Endothelial cell of umbilical vein (primary cell): Measurements from ENCODE around the gene EVA1A. TPM values are rescaled to one million over a fixed set of nuclear protein-coding genes. Genes with fewer than 3 reads are reported as not detected.

Experiments used
- BruUV-seq: library from RNA; stranded (reverse); fragments of 400-500 nt; replicated peaks from 2 replicates; lab custom pipeline; 2021; lab: Mats Ljungman, UMichigan
- CTCF ChIA-PET: fragments of 300-600, 350-600 bp; sonication (Branson Sonifier 250); formaldehyde crosslinking; loops from one replicate; lab custom pipeline; 2021; ENCODE audit warnings: antibody characterized with exemption, inconsistent platforms; lab: Charles Lee
- POLR2A ChIA-PET: fragments of 300-600, 350-600 bp; sonication (Branson Sonifier 250); formaldehyde crosslinking; loops from one replicate; lab custom pipeline; 2021; ENCODE audit warnings: antibody characterized with exemption, inconsistent platforms; lab: Charles Lee
- DNase-seq: peaks from one replicate; pipeline ENCODE4 v3.0.0-alpha.2; 2011; ENCODE audit warnings: low read depth, low spot score
- FAIRE-seq: peaks from 2 replicates; lab custom pipeline; 2011; peaks lifted over from hg19 to GRCh38; lab: Jason Lieb, UNC
- H2AFZ ChIP-seq: 2 replicates; pipeline ENCODE4 v1.6.0; 2012; ENCODE audit warnings: low read depth, low read length, control low read depth, inconsistent platforms
- H3K27ac ChIP-seq: 2 replicates; pipeline ENCODE4 v1.5.1; 2011; ENCODE audit warnings: low read depth, mild to moderate bottlenecking, control low read depth, low read length, moderate library complexity; ENCODE audit not compliant: insufficient read depth
- H3K27me3 ChIP-seq, 2 experiments: 2 replicates each; pipeline versions ENCODE4 v1.6.0 to v1.6.1; 2011; ENCODE audit warnings: low read length in 2 of 2, mixed read lengths in 1 of 2; ENCODE audit not compliant: control insufficient read depth in 2 of 2, insufficient read depth in 2 of 2
- H3K36me3 ChIP-seq, 2 experiments: 2 replicates in 1 of 2; 3 replicates in 1 of 2; pipeline ENCODE4 v1.5.1; 2011; ENCODE audit warnings: low read length in 2 of 2, mild to moderate bottlenecking in 1 of 2, moderate library complexity in 1 of 2; ENCODE audit not compliant: control insufficient read depth in 2 of 2, insufficient read depth in 2 of 2; ENCODE audit errors: extremely low read depth in 1 of 2
- H3K4me1 ChIP-seq: 3 replicates; pipeline ENCODE4 v1.5.1; 2011; ENCODE audit warnings: mild to moderate bottlenecking, low read length; ENCODE audit not compliant: control insufficient read depth, insufficient read depth; ENCODE audit errors: extremely low read depth
- H3K4me2 ChIP-seq: 2 replicates; pipeline ENCODE4 v1.6.1; 2011; ENCODE audit warnings: low read length, control low read depth, mixed read lengths; ENCODE audit not compliant: insufficient read depth
- H3K4me3 ChIP-seq, 3 experiments: fragments of 200-600 bp in 1 of 3; sonication (generic), shearing (Covaris generic) in 1 of 3; replicated peaks in 1 of 3; 2 replicates each; pipeline ENCODE4 v1.5.1; 2011 to 2016; ENCODE audit warnings: control low read depth in 3 of 3, low read length in 3 of 3, mild to moderate bottlenecking in 2 of 3, inconsistent platforms in 1 of 3, low read depth in 1 of 3, moderate library complexity in 1 of 3; ENCODE audit not compliant: insufficient read depth in 1 of 3
- H3K79me2 ChIP-seq: 2 replicates; pipeline ENCODE4 v1.6.0; 2012; ENCODE audit warnings: low read length, inconsistent platforms; ENCODE audit not compliant: control insufficient read depth, insufficient read depth
- H3K9ac ChIP-seq: replicated peaks from 2 replicates; pipeline ENCODE3; 2011; ENCODE audit warnings: low read length, control low read depth; ENCODE audit not compliant: insufficient read depth; ENCODE audit errors: extremely low read depth
- H3K9me1 ChIP-seq: replicated peaks from 3 replicates; pipeline ENCODE4 v1.6.0; 2011; ENCODE audit warnings: mild to moderate bottlenecking, low read length; ENCODE audit not compliant: control insufficient read depth, insufficient read depth; ENCODE audit errors: extremely low read depth
- H3K9me3 ChIP-seq: replicated peaks from 2 replicates; pipeline ENCODE4 v1.5.1; 2012; ENCODE audit warnings: low read length, inconsistent platforms; ENCODE audit not compliant: control insufficient read depth, insufficient read depth
- H4K20me1 ChIP-seq: replicated peaks from 2 replicates; pipeline ENCODE3; 2011; ENCODE audit warnings: mild to moderate bottlenecking, low read length; ENCODE audit not compliant: control insufficient read depth, insufficient read depth; ENCODE audit errors: extremely low read depth
- EZH2 ChIP-seq: IDR thresholded peaks from 2 replicates; pipeline ENCODE4 v1.6.1; 2012; ENCODE audit warnings: borderline replicate concordance, low read depth, mild to moderate bottlenecking, moderate library complexity, low read length, inconsistent platforms; ENCODE audit not compliant: severe bottlenecking
- FOS ChIP-seq: IDR thresholded peaks from 2 replicates; pipeline ENCODE4 v1.6.1; 2011; ENCODE audit warnings: mild to moderate bottlenecking, low read length, moderate library complexity, borderline replicate concordance; ENCODE audit not compliant: insufficient read depth
- GATA2 ChIP-seq: IDR thresholded peaks from 2 replicates; pipeline ENCODE4 v1.7.0; 2011; ENCODE audit warnings: low read depth, mild to moderate bottlenecking, moderate library complexity, mixed read lengths, low read length; ENCODE audit not compliant: insufficient read length, insufficient read depth
- JUN ChIP-seq: IDR thresholded peaks from 2 replicates; pipeline ENCODE4 v1.6.1; 2011; ENCODE audit warnings: borderline replicate concordance, low read depth; ENCODE audit not compliant: insufficient read length, insufficient read depth
- MAX ChIP-seq: IDR thresholded peaks from 2 replicates; pipeline ENCODE4 v1.6.1; 2011; ENCODE audit not compliant: insufficient read depth, insufficient read length
- MYC ChIP-seq: IDR thresholded peaks from one replicate; pipeline ENCODE4 v1.6.1; 2011; ENCODE audit warnings: mild to moderate bottlenecking, low read depth, low read length
- POLR2A ChIP-seq: IDR thresholded peaks from 2 replicates; pipeline ENCODE4 v1.6.1; 2012; ENCODE audit warnings: low read depth, mild to moderate bottlenecking, control low read depth, low read length
- POLR2AphosphoS5 ChIP-seq: IDR thresholded peaks from 2 replicates; pipeline ENCODE4 v1.6.1; 2012; ENCODE audit warnings: low read depth, mild to moderate bottlenecking, control low read depth, low read length, moderate library complexity; ENCODE audit not compliant: insufficient read depth
- dilution Hi-C: fragments of 300-500 bp; cut with MboI; formaldehyde crosslinking; loops from one replicate; pipeline ENCODE4 v1.15.0; 2019; ENCODE audit warnings: low sequenced_read_pairs; ENCODE audit not compliant: extremely low pct_ligation_motif_present
- intact Hi-C: fragments of 100-400 bp; cut with micrococcal nuclease; formaldehyde crosslinking; loops from one replicate; pipeline ENCODE4 v1.10.0; 2022
- polyA plus RNA-seq, 4 experiments: library from polyadenylated mRNA; depleted of rRNA in 3 of 4; stranded (reverse) in 3 of 4; unstranded in 1 of 4; fragments of >200 nt; gene quantifications; 2 replicates each; pipeline versions ENCODE4 v1.2.1 to v1.2.3, GENCODE V29; 2011 to 2012; ENCODE audit warnings: missing spikeins in 1 of 4
- total RNA-seq: library from RNA; stranded (reverse); gene quantifications from 2 replicates; pipeline ENCODE4 v1.2.3, GENCODE V29; 2021
- TF ChIP-seq, protein P1 (sequence below), 2 donors: IDR thresholded peaks; 1 replicate in 1 of 2; 2 replicates in 1 of 2; pipeline ENCODE4 v1.5.1; 2011; ENCODE audit warnings: low read length in 2 of 2, mild to moderate bottlenecking in 2 of 2, moderate library complexity in 2 of 2, control low read depth in 1 of 2, inconsistent platforms in 1 of 2, low read depth in 1 of 2; ENCODE audit not compliant: insufficient read depth in 1 of 2; ENCODE audit errors: extremely low read depth in 1 of 2

EVA1A gene
- total and polyA plus RNA-seq, 2 donors (not counting 3 experiments of a cell fraction or from before 2014, with no cell fraction given): 52.6 to 66.5 TPM

DNA sequence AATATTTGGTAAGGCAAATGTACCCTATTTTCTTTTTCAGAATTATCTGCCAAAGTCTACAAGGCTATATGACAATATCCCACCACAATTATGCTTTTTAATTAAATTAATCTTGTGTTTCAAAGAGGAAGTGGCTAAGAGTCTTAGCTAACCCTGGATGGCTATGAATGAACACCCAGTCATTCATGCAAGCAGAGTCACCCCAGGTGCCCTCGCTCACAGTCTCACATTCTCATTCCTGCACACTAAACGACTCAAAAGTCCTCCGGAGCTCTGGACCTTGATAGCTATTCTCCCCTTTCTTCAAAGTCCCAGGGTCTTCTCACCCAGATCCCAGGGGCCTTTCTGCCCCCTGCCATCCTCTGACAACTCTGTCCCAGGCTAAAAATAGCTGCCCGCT, 43.7 kb upstream of the EVA1A start:
- no peak overlapping the region for H3K9ac ChIP-seq
- H3K4me2 ChIP-seq: no peak overlapping the region
- no peak for FAIRE-seq

More for the DNA sequence above, 43.7 kb upstream of the EVA1A start:
- Histone ChIP-seq H3K4me3 (no peak overlapping the region), H3K9me1 (no peaks in the 10 kb centered on the region), H3K79me2 (no peaks in the 10 kb centered on the region), H3K4me1 (peaks cover 6% of the 10 kb centered on the region), H3K27ac (no peak overlapping the region), H2AFZ (no peak overlapping the region), H3K9me3 (no peaks in the 10 kb centered on the region), H3K27me3 (no peaks in the 10 kb centered on the region), H4K20me1 (no peaks in the 10 kb centered on the region), H3K36me3 (no peaks in the 10 kb centered on the region)
- CTCF ChIA-PET: interaction anchor here (1.4 to 5.2 kb wide), 3 partner anchors 9 to 136 kb away, joined by 6 to 108 read pairs (median 19); no protein-coding TSS in a partner anchor
- POLR2A ChIA-PET: no interaction called here
- DNase-seq: no peak
- BruUV-seq: no TSS peak
- TF ChIP-seq POLR2AphosphoS5 (no peak), GATA2 (no peak), FOS (no peak), EZH2 (no peak), POLR2A (no peak), MYC (no peak), MAX (no peak), JUN (no peak)
- TF ChIP-seq, protein P1, sequence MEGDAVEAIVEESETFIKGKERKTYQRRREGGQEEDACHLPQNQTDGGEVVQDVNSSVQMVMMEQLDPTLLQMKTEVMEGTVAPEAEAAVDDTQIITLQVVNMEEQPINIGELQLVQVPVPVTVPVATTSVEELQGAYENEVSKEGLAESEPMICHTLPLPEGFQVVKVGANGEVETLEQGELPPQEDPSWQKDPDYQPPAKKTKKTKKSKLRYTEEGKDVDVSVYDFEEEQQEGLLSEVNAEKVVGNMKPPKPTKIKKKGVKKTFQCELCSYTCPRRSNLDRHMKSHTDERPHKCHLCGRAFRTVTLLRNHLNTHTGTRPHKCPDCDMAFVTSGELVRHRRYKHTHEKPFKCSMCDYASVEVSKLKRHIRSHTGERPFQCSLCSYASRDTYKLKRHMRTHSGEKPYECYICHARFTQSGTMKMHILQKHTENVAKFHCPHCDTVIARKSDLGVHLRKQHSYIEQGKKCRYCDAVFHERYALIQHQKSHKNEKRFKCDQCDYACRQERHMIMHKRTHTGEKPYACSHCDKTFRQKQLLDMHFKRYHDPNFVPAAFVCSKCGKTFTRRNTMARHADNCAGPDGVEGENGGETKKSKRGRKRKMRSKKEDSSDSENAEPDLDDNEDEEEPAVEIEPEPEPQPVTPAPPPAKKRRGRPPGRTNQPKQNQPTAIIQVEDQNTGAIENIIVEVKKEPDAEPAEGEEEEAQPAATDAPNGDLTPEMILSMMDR (IDR thresholded peaks at IDR 0.05; ENCODE audit: extremely low read depth in 1 of 2, insufficient read depth in 1 of 2, low read depth in 1 of 2, low read length in 2 of 2): no peak
- dilution Hi-C loops (loop anchor here (25.0 kb wide), 1 partner anchor 142 kb away; no protein-coding TSS in a partner anchor), intact Hi-C loops (no loop called here)
